Hepatic stellate cell (primary cell): ENCODE measurements around the gene ATOX1.
A peak's percentile ranks its signal among the peaks of the same experiment; 100 is the strongest.
"Not testable (repeated sequence)": the region's sequence is repeated elsewhere in the genome, so short reads cannot be mapped to it uniquely, and the experiment has no call there.

Source experiments
- DNase-seq: peaks from one replicate; pipeline ENCODE4 v3.0.0; 2011; ENCODE audit warnings: low spot score

ATOX1 gene

GRCh38 chr5:151758430-151759241 lies at the start of gene ATOX1:
ATOX1 (minus strand) TSS chr5:151758631; CDS start chr5:151758551, 80 bp downstream.
- DNase-seq: peak; percentile 97

GRCh38 chr5:151805414-151806223 lies 47.2 kb upstream of the ATOX1 start:
- no peak for DNase-seq

- DNase-seq: no peak
These were observed 42.1 kb upstream of the ATOX1 start for GRCh38 chr5:151800532-151800931.

- no peak for DNase-seq
These were observed 41.0 kb upstream of the ATOX1 start for GRCh38 chr5:151799407-151799806.

- no peak for DNase-seq
These were observed 40.2 kb upstream of the ATOX1 start for GRCh38 chr5:151798674-151799073.

- no peak for DNase-seq
These were observed 37.0 kb upstream of the ATOX1 start for GRCh38 chr5:151795426-151795825.

- DNase-seq: no peak
These were observed 34.9 kb upstream of the ATOX1 start for GRCh38 chr5:151793358-151793757.

GRCh38 chr5:151787817-151788216 lies 29.4 kb upstream of the ATOX1 start:
- DNase-seq: no peak

- DNase-seq: no peak
These were observed 28.0 kb upstream of the ATOX1 start for GRCh38 chr5:151786468-151786867.

GRCh38 chr5:151784141-151784540 lies 25.7 kb upstream of the ATOX1 start:
- DNase-seq: no peak

- DNase-seq: not testable (repeated sequence)
These were observed 25.2 kb upstream of the ATOX1 start for GRCh38 chr5:151783664-151784063.

GRCh38 chr5:151781201-151781600 lies 22.8 kb upstream of the ATOX1 start:
- no peak for DNase-seq

- no peak for DNase-seq
These were observed 21.9 kb upstream of the ATOX1 start for GRCh38 chr5:151780348-151780747.

- DNase-seq: no peak
These were observed 21.2 kb upstream of the ATOX1 start for GRCh38 chr5:151779531-151780125.

GRCh38 chr5:151775025-151775606 lies 16.7 kb upstream of the ATOX1 start:
- DNase-seq: no peak

- DNase-seq: no peak
These were observed 15.5 kb upstream of the ATOX1 start for GRCh38 chr5:151773951-151774350.

- peak; percentile 42 for DNase-seq
These were observed 14.6 kb upstream of the ATOX1 start for GRCh38 chr5:151772846-151773561.

GRCh38 chr5:151772029-151772845 lies 13.8 kb upstream of the ATOX1 start:
- peak; percentile 30 for DNase-seq

GRCh38 chr5:151771259-151772028 lies 13.0 kb upstream of the ATOX1 start, which contains the start of gene G3BP1:
G3BP1 (plus strand) TSS chr5:151771954; CDS start chr5:151786621, 14,667 bp downstream.
- DNase-seq: peak; percentile 99
